ENCODE measurements around the gene ITPR1.

GRCh38 chr3:4582624-4583023 is 89.5 kb downstream of the ITPR1 start:
- TF ChIP-seq YY1 (IDR thresholded peaks at IDR 0.05; ENCODE audit: insufficient read depth, insufficient read length): no peak
- no peak for TF ChIP-seq ZNF274 (IDR thresholded peaks at IDR 0.05; ENCODE audit: low read depth, low read length)
- TF ChIP-seq SUZ12 (IDR thresholded peaks at IDR 0.05; ENCODE audit: extremely low read depth, insufficient read depth, insufficient read length): no peak
